ENCODE results near the gene PCSK4. TPM values are rescaled to one million over a fixed set of nuclear protein-coding genes. Genes with fewer than 3 reads are reported as not detected.

The PCSK4 gene
- total and polyA plus RNA-seq, 2 donors from 2014 or later, result 5.3 to 5.5 TPM

- intact Hi-C loops (cut with DNase I), result no loop called here
- TF ChIP-seq CTCF (IDR thresholded peaks at IDR 0.05; ENCODE audit: borderline replicate concordance, extremely low read depth, insufficient read depth), result no peak
- H3K4me3 ChIP-seq (ENCODE audit: low read length in 3 of 3), result no peak overlapping the region
- H3K27ac ChIP-seq (ENCODE audit: low read depth in 2 of 2, low read length in 2 of 2), result no peak overlapping the region
- H3K36me3 ChIP-seq (ENCODE audit: control insufficient read depth in 2 of 3, insufficient read depth in 3 of 3, low read length in 3 of 3), result no peaks in the 10 kb centered on the region
- DNase-seq (peak in 1 of 5 donors; percentile 52), FAIRE-seq (no peak)
- H3K4me1 ChIP-seq (ENCODE audit: control insufficient read depth in 2 of 3, insufficient read depth in 2 of 3, low read depth in 1 of 3, low read length in 3 of 3), result no peaks in the 10 kb centered on the region
- peaks cover 25% of the 10 kb centered on the region for H3K27me3 ChIP-seq (ENCODE audit: control insufficient read depth, insufficient read depth, low read length)
- H3K9ac ChIP-seq (ENCODE audit: low read length in 3 of 3), result no peak overlapping the region
- H3K9me3 ChIP-seq (ENCODE audit: control insufficient read depth in 2 of 3, insufficient read depth in 1 of 3, low read length in 3 of 3), result no peaks in the 10 kb centered on the region
Observed at GRCh38 chr19:1455002-1455335, 35.2 kb downstream of the PCSK4 start.

- TF ChIP-seq CTCF (IDR thresholded peaks at IDR 0.05; ENCODE audit: borderline replicate concordance, extremely low read depth, insufficient read depth), result no peak
- Histone ChIP-seq H3K4me3 (ENCODE audit: low read length in 3 of 3) (no peak overlapping the region), H3K27ac (ENCODE audit: low read depth in 2 of 2, low read length in 2 of 2) (no peak overlapping the region), H3K27me3 (ENCODE audit: control insufficient read depth, insufficient read depth, low read length) (peaks cover 30% of the 10 kb centered on the region), H3K4me1 (ENCODE audit: control insufficient read depth in 2 of 3, insufficient read depth in 2 of 3, low read depth in 1 of 3, low read length in 3 of 3) (no peaks in the 10 kb centered on the region), H3K9ac (ENCODE audit: low read length in 3 of 3) (no peak overlapping the region), H3K36me3 (ENCODE audit: control insufficient read depth in 2 of 3, insufficient read depth in 3 of 3, low read length in 3 of 3) (no peaks in the 10 kb centered on the region), H3K9me3 (ENCODE audit: control insufficient read depth in 2 of 3, insufficient read depth in 1 of 3, low read length in 3 of 3) (no peaks in the 10 kb centered on the region)
- intact Hi-C loops (cut with DNase I), result no loop called here
- no peak for FAIRE-seq
- peak in 2 of 5 donors; percentile 62 to 64 for DNase-seq
Observed at GRCh38 chr19:1453525-1454364, 36.4 kb downstream of the PCSK4 start.

GRCh38 chr19:1452802-1453524, 37.2 kb downstream of the PCSK4 start:
- no peak for FAIRE-seq
- peaks cover 32% of the 10 kb centered on the region for H3K27me3 ChIP-seq (ENCODE audit: control insufficient read depth, insufficient read depth, low read length)
- no peak for TF ChIP-seq CTCF (IDR thresholded peaks at IDR 0.05; ENCODE audit: borderline replicate concordance, extremely low read depth, insufficient read depth)
- no peak overlapping the region for H3K27ac ChIP-seq (ENCODE audit: low read depth in 2 of 2, low read length in 2 of 2)
- no peaks in the 10 kb centered on the region for H3K36me3 ChIP-seq (ENCODE audit: control insufficient read depth in 2 of 3, insufficient read depth in 3 of 3, low read length in 3 of 3)
- no peak overlapping the region for H3K9ac ChIP-seq (ENCODE audit: low read length in 3 of 3)
- no peaks in the 10 kb centered on the region for H3K9me3 ChIP-seq (ENCODE audit: control insufficient read depth in 2 of 3, insufficient read depth in 1 of 3, low read length in 3 of 3)
- intact Hi-C loops (cut with DNase I), result no loop called here
- no peak for DNase-seq
- H3K4me1 ChIP-seq (ENCODE audit: control insufficient read depth in 2 of 3, insufficient read depth in 2 of 3, low read depth in 1 of 3, low read length in 3 of 3), result no peaks in the 10 kb centered on the region
- H3K4me3 ChIP-seq (ENCODE audit: low read length in 3 of 3), result no peak overlapping the region
